GM19455 (cell line): Measurements from ENCODE around the gene MOGAT3.

Experiments
- ATAC-seq: cut with Tn5 transposase; IDR thresholded peaks from one replicate; pipeline ENCODE4 v1.9.1; 2021; ENCODE audit not compliant: unreplicated experiment

The MOGAT3 gene

GRCh38 chr7:101173752-101174244 is 27.0 kb downstream of the MOGAT3 start:
- ATAC-seq = peak; percentile 52

- ATAC-seq = no peak
These were observed 27.7 kb downstream of the MOGAT3 start for GRCh38 chr7:101172854-101173751.

- ATAC-seq = no peak
These were observed 28.6 kb downstream of the MOGAT3 start for GRCh38 chr7:101172005-101172853.

- ATAC-seq = no peak
These were observed 29.4 kb downstream of the MOGAT3 start for GRCh38 chr7:101171442-101171837.

- no peak for ATAC-seq
These were observed 30.0 kb downstream of the MOGAT3 start for GRCh38 chr7:101170617-101171441.

GRCh38 chr7:101169838-101170551 is 30.8 kb downstream of the MOGAT3 start:
- no peak for ATAC-seq

GRCh38 chr7:101169110-101169837 is 31.6 kb downstream of the MOGAT3 start:
- no peak for ATAC-seq

- no peak for ATAC-seq
These were observed 32.3 kb downstream of the MOGAT3 start for GRCh38 chr7:101168412-101169049.

- no peak for ATAC-seq
These were observed 33.0 kb downstream of the MOGAT3 start for GRCh38 chr7:101167645-101168411.

GRCh38 chr7:101166909-101167644 is 33.8 kb downstream of the MOGAT3 start:
- no peak for ATAC-seq

GRCh38 chr7:101166648-101166908 is 34.3 kb downstream of the MOGAT3 start:
- no peak for ATAC-seq

GRCh38 chr7:101165958-101166647 is 34.7 kb downstream of the MOGAT3 start:
- no peak for ATAC-seq

GRCh38 chr7:101165075-101165957 is 35.5 kb downstream of the MOGAT3 start, which contains the start of gene VGF:
VGF (minus strand) TSS chr7:101165569; CDS start chr7:101164843, 726 bp downstream.
- peak; percentile 79 for ATAC-seq

- no peak for ATAC-seq
These were observed 36.6 kb downstream of the MOGAT3 start for GRCh38 chr7:101164071-101164840.

- no peak for ATAC-seq
These were observed 37.4 kb downstream of the MOGAT3 start for GRCh38 chr7:101163279-101164070.
